K562 (cell line): ENCODE data around the gene ENDOG. TPM values are rescaled to one million over a fixed set of nuclear protein-coding genes. Genes with fewer than 3 reads are reported as not detected.

Experiments
- EGR1 ChIP-seq: fragments of 450-650 bp; conservative IDR thresholded peaks from 2 replicates; pipeline ENCODE4 v1.6.1; 2017; ENCODE audit warnings: mild to moderate bottlenecking
- FOXJ3 ChIP-seq: sonication (generic); formaldehyde crosslinking; IDR thresholded peaks from 2 replicates; pipeline ENCODE4 v1.4.0; 2020; ENCODE audit warnings: mild to moderate bottlenecking, missing genetic modification reagents
- FOXK2 ChIP-seq, 2 experiments: fragments of 450-650 bp; IDR thresholded peaks in 1 of 2; conservative IDR thresholded peaks in 1 of 2; 2 replicates each; pipeline ENCODE4 v1.6.1; 2016; ENCODE audit warnings: low read depth in 2 of 2, mild to moderate bottlenecking in 1 of 2
- MBD2 ChIP-seq: sonication (generic); IDR thresholded peaks from 2 replicates; pipeline ENCODE4 v1.6.1; 2016; ENCODE audit warnings: low read depth, borderline replicate concordance
- MXD1 ChIP-seq: fragments of 250-450 bp; sonication (Bioruptor Pico); IDR thresholded peaks from 2 replicates; pipeline ENCODE4 v1.8.0; 2021; ENCODE audit warnings: borderline replicate concordance, mild to moderate bottlenecking, moderate library complexity; ENCODE audit not compliant: poor library complexity, severe bottlenecking
- NFATC3 ChIP-seq: fragments of 450-650 bp; IDR thresholded peaks from 2 replicates; pipeline ENCODE4 v1.6.1; 2017; ENCODE audit warnings: mild to moderate bottlenecking
- NONO ChIP-seq, 2 experiments: fragments of 200-400 bp in 1 of 2; fragments of 450-650 bp in 1 of 2; formaldehyde crosslinking in 1 of 2; IDR thresholded peaks; 2 replicates each; pipeline ENCODE4 v1.6.1; 2017; ENCODE audit warnings: low read depth in 2 of 2, mild to moderate bottlenecking in 2 of 2, moderate library complexity in 2 of 2, low read length in 1 of 2
- PHB ChIP-seq: fragments of 250-450 bp; sonication (Bioruptor Pico); IDR thresholded peaks from 2 replicates; pipeline ENCODE4 v1.5.0; 2021
- PHF8 ChIP-seq: fragments of 200-600 bp; sonication (generic); IDR thresholded peaks from 2 replicates; pipeline ENCODE4 v1.6.1; 2012; ENCODE audit warnings: mixed run types, mild to moderate bottlenecking, inconsistent platforms, low read length, moderate library complexity, borderline replicate concordance
- POLR2AphosphoS5 ChIP-seq: IDR thresholded peaks from 2 replicates; pipeline ENCODE4 v1.6.1; 2011; ENCODE audit warnings: mild to moderate bottlenecking, low read depth, low read length, moderate library complexity; ENCODE audit not compliant: control insufficient read depth, insufficient read depth
- POU5F1 ChIP-seq: fragments of 150-350 bp; IDR thresholded peaks from 2 replicates; pipeline ENCODE4 v1.6.1; 2014; ENCODE audit warnings: borderline replicate concordance, low read length, low read depth, mild to moderate bottlenecking; ENCODE audit not compliant: partially characterized antibody
- RERE ChIP-seq: sonication (generic); formaldehyde crosslinking; IDR thresholded peaks from 2 replicates; pipeline ENCODE4 v1.8.0; 2023; ENCODE audit warnings: missing genetic modification reagents, mild to moderate bottlenecking, borderline replicate concordance
- RFX1 ChIP-seq: fragments of 450-650 bp; IDR thresholded peaks from 2 replicates; pipeline ENCODE4 v1.6.1; 2016; ENCODE audit warnings: mild to moderate bottlenecking, moderate library complexity
- TAF1 ChIP-seq: IDR thresholded peaks from 2 replicates; pipeline ENCODE4 v1.6.1; 2011; ENCODE audit warnings: mild to moderate bottlenecking, low read length, moderate library complexity; ENCODE audit not compliant: insufficient read depth, control insufficient read depth, severe bottlenecking; ENCODE audit errors: extremely low read depth
- TARDBP ChIP-seq: fragments of 450-650 bp; IDR thresholded peaks from 2 replicates; pipeline ENCODE4 v1.6.1; 2016
- TEAD1 ChIP-seq, 2 experiments: fragments of 450-650 bp in 1 of 2; sonication (generic) in 1 of 2; formaldehyde crosslinking; IDR thresholded peaks; 2 replicates each; pipeline versions ENCODE4 v1.4.0 to v1.8.0; 2020 to 2022; ENCODE audit warnings: mild to moderate bottlenecking in 2 of 2, missing genetic modification reagents in 1 of 2
- TRIM25 ChIP-seq: fragments of 450-650 bp; IDR thresholded peaks from 2 replicates; pipeline ENCODE4 v1.7.0; 2016; ENCODE audit warnings: borderline replicate concordance
- ZNF282 ChIP-seq: sonication (generic); formaldehyde crosslinking; IDR thresholded peaks from 2 replicates; pipeline ENCODE4 v1.8.1; 2023; ENCODE audit warnings: missing genetic modification reagents
- ZNF75A ChIP-seq: fragments of 450-650 bp; formaldehyde crosslinking; IDR thresholded peaks from 2 replicates; pipeline ENCODE4 v1.4.0; 2020; ENCODE audit warnings: mild to moderate bottlenecking
- ZNF785 ChIP-seq: fragments of 250-450 bp; sonication (Bioruptor Pico); IDR thresholded peaks from 2 replicates; pipeline ENCODE4 v1.4.0; 2020; ENCODE audit warnings: mild to moderate bottlenecking
- ZZZ3 ChIP-seq: fragments of 450-650 bp; IDR thresholded peaks from 2 replicates; pipeline ENCODE4 v1.6.1; 2016; ENCODE audit warnings: antibody characterized with exemption, mild to moderate bottlenecking, moderate library complexity
- polyA plus RNA-seq, 8 experiments: library from polyadenylated mRNA; depleted of rRNA in 4 of 8; stranded (reverse) in 5 of 8; unstranded in 3 of 8; fragments of >200 nt; fragmentation: Nextera tagmentation in 2 of 8; fragmentation: Illumina TruSeq in 1 of 8; extraction: Ambion mirVana in 2 of 8; extraction: Trizol in 1 of 8; gene quantifications; 2 replicates each; pipeline versions ENCODE4 v1.2.1 to v1.2.3, GENCODE V29; 2011 to 2014; ENCODE audit warnings: inconsistent platforms in 1 of 8, missing spikeins in 1 of 8
- total RNA-seq, 7 experiments: library from RNA; depleted of rRNA in 6 of 7; stranded (reverse); fragments of >200 nt in 6 of 7; fragmentation: Illumina TruSeq in 2 of 7; extraction: Trizol in 2 of 7; gene quantifications; 2 replicates each; pipeline versions ENCODE4 v1.2.1 to v1.2.3, GENCODE V29; 2011 to 2021; ENCODE audit warnings: low replicate concordance in 1 of 7

ENDOG gene
- total and polyA plus RNA-seq, 9 of the 15 experiments (the other 6 are each of a cell fraction or from before 2014, with no cell fraction given) = 1.2 to 91.0 (median 25.5) TPM

GRCh38 chr9:128818099-128818838 lies at the start of gene ENDOG (continued):
- TF ChIP-seq NONO (IDR thresholded peaks at IDR 0.05; ENCODE audit: low read depth in 2 of 2, low read length in 1 of 2) = no peak; a peak in 2 of 4 replicates
- TF ChIP-seq RERE = no peak
- TF ChIP-seq ZNF75A (CRISPR knock-in tag) = no peak
- TF ChIP-seq FOXK2 (conservative IDR thresholded peaks at IDR 0.05 in 1 of 2, IDR thresholded peaks at IDR 0.05 in 1 of 2; ENCODE audit: low read depth in 2 of 2) = peak in 1 of 2 experiments; percentile 45; a peak in 1 of 4 replicates
- peak; percentile 86; the same call in 1 of the 2 replicates for TF ChIP-seq PHF8
- TF ChIP-seq NFATC3 = no peak
- no peak for TF ChIP-seq TARDBP
- no peak for TF ChIP-seq ZZZ3
- TF ChIP-seq POU5F1 = peak; percentile 5
- peak; percentile 88 for TF ChIP-seq TAF1
- no peak for TF ChIP-seq TRIM25
- TF ChIP-seq TEAD1 (CRISPR knock-in tag; IDR thresholded peaks at IDR 0.05) = no peak
- no peak for TF ChIP-seq ZNF282 (CRISPR knock-in tag)
- no peak for TF ChIP-seq FOXJ3 (CRISPR knock-in tag)
- no peak for TF ChIP-seq RFX1
- no peak for TF ChIP-seq ZNF785 (CRISPR knock-in tag)
- TF ChIP-seq EGR1 = no peak
- peak; percentile 65 for TF ChIP-seq MBD2
- TF ChIP-seq POLR2AphosphoS5 = peak; percentile 93
- no peak for TF ChIP-seq PHB (CRISPR knock-in tag)
- TF ChIP-seq MXD1 (CRISPR knock-in tag) = no peak
